Inferior parietal cortex (tissue), 1 donor: ENCODE measurements around the gene SLC12A7.
"Not testable (repeated sequence)": the region's sequence is repeated elsewhere in the genome, so short reads cannot be mapped to it uniquely, and the experiment has no call there.

ENCODE experiments used
- DNase-seq: peaks from one replicate; pipeline ENCODE4 v3.0.0-alpha.2; 2016; ENCODE audit errors: extremely low spot score

SLC12A7 gene

DNA sequence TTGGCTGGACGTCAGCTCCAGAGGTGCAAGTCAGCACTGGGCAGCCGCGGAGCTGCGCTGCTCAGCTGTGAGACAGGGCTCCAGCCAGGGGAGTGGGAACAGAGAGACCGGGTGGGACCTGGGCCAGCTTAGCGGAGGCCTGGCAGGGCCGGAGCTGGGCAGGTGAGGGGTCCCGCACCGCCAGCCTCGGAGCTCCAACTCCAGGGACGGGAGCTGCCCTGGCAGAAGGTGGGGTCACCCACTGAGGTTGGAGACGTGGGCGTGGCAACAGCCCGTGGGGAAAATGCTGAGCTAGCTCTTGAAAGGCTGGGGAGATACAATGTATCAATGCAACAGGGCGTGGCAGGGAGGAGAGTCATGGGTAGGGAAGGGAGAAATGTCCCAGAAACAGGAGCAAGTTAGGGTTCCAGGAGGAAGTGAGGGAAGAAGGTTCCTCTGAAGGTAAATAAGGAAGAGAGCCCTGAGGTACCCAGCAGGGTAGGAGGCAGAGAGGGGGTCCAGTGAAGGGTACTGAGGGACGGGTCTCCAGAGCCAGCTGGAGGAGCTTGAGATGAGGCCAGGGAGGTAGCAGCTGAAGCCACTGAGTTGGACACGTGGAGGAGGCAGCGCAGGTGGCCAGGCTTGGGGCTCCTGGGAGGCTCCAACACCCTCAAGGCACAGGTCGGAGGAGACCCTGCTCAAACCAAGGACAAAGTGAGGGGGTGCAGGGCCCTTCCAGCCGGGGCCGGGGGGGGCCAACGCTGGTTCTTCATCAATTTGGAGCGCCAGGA lies 104.0 kb downstream of the SLC12A7 start:
- DNase-seq = no peak

DNA sequence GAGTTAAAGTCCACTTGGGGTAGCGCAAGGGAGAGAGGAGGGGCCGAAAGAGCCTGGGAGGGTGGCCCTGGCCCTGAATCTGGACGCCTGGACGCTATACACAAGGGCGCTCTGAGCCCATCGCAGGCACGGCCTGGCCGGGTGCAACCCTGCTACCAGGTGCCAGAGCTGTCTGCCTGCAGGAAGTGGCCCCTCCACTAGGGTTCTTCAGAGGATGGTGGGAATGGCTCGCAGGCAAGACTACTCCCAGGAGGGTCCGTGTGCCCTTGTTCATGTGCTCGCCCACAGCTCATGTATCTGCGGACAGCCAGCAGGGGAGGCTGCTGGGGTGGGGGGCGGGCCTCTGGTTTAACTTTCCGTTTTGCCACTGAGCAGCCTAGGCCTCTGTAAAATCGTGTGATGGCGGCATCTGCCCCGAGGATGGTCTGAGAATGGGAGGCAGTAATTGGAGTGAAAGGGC lies 104.6 kb downstream of the SLC12A7 start:
- DNase-seq = no peak

DNA sequence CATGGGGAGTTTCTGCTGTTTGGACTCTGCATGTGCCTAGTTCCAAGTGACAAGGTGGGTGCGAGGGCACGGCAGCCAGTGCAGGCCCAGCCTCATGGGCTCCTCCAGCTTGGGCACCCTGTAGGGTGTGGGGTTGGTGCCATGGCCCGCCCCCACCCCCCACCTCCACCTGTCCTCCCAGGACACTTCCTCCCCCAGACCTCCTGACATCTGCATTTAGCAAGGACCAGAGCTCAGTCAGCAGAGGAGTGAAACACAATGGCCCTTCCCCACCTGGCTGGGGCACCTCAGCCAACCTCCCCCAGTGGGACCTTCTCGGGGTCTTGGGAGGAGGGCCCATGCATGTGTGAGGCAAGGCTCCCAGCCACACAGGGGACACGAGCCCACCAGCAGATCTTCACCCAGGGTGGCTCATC lies 105.2 kb downstream of the SLC12A7 start:
- DNase-seq = no peak

DNA sequence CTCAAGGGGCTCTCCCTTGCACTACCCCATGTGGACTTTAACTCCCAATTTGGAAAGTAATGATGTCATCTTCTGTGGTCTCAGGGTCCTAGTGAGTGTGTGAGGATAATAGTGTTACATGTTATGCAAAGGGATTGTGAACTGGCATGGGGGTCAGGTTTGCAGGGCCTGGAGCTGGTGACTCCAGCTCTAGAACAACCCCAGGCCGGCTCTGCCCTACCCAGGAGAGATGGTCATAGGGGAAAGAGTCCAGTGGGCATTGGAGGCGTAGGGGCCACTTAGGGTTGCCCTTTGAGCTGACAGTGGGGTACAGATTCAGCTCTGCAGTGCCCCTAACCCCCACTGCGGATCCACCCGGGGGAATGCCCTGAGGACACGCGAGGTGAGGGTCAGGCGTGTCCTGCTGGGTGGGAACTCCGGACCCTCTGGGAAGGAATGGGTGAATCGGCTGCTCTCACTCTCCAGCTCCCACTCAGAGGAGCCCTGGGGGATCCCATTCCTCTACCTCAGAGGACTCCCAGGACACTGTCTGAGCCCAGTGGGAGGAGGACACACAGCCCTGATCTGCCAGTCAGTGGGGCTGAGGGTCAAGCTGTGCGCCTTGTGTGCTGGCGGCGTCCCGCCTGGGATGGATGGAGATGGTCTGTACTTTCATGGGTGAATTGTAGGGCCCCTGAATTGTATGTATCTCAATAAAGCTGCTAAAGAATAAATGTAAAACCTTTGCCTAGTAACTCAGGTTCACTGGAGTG lies 105.8 kb downstream of the SLC12A7 start:
- no peak for DNase-seq

DNA sequence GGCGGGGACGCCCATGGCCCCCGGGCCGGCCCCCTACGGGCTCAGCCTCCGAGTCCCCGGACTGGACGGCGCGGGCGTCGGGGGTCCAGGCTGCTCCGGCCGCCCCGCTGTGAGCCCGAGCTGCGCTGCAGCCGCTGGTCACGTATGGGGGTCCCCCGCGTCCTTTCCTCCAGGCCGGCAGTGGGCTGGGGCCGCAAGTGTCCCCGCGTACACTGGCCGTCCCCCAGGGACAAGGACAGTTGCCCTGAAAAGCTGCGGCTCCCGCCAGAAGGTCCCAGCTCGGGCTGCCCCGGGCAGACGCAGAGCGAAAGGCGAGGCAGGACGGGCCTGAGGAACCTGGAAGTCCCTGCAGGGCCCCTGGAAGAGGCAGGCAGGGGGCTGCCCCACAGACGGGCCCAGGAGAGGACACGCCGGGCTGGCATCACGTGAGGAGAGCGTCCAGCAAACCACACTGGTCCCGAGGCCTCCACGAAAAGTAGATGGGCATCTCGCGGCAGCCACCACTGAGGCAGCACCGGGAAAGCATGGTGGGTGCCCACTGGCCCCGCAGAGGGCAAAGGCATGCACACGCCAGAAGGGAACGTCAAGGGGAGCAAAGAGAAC lies 106.5 kb downstream of the SLC12A7 start:
- DNase-seq = no peak

DNA sequence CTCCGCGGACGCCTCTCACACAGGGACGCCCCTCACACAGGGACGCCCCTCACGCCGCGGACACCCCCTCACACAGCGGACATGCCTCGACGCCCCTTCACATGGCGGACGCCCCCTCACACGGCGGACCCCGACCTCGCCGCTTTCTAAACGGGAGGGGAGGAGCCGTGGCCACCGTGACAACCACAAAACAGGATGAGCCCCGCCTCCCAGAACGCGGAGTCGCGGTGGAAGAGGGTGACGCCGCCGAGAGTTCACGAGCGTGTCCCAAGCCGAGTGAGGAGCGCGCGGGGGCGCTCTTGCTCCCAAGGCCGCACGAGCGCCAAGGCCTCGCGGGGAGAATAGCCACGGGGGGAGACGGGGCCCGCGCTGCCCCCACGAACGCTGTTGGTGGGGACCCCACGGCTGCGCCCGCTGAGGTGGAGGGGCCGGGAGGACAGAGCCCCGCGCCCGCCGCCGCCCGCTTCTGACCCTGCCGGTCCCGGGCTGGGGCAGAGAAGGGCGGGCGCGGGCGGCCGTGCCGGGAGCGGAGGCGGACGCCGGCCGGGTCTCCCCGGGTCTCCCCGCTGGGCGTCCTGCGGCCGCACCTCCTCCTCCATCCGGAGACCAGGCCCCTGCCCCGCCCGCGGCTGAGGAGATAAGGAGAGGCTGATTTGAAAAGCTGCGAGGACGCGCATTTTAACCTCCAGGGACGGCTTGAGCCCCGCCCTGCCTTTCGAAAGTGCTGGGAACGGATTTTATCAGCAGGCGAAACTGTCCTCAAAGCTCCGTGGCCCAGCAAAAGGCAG lies 107.2 kb downstream of the SLC12A7 start:
- DNase-seq = peak; percentile 29

DNA sequence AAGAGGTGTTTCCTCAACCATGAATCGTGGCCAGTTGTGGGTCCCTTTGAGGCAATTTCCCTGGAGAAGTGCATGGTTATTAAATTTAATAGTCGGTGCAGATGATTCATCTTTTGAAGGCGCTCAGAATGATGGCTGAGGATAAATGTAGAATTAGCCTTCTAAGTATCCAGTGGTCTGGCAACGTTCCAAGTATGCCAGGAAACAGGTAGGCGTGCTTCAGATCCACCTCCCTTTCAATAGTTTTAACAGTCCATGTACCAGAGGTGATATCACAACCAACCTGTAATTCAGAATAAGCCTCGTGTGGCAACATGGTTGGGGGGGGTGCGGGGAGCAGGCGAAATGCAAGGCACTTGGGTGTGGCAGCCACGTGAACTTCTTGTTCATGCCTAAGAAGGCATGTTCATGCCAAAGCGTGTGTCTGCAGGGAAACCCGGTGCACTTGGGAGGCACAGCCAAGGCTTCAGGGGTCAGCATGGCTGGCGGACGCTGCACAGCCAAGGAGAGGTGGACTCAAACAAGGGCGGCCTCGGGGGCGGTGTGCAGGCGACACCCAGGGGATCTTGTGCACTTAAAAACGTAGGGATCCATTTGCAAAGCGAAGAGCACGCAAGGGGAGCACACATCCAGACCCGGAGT lies 108.4 kb downstream of the SLC12A7 start:
- DNase-seq = no peak

DNA sequence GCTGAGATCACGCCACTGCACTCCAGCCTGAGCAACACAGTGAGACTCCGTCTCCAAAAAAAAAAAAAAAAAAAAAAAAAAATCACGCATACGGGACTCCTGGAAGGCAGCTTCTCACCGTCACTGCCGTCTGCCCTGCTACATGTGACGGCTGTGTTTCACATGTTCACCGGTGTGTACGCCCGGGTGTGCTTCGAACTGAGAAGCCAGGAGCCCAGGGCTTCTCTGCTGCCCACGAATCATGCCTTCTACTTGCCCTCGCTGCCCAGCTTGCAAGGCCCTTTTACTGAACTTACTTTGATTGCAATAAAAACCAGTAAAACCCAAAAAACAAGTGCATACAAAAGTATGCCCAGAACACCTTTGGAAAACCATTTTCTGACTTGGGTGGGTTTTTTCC lies 109.0 kb downstream of the SLC12A7 start:
- DNase-seq = no peak

DNA sequence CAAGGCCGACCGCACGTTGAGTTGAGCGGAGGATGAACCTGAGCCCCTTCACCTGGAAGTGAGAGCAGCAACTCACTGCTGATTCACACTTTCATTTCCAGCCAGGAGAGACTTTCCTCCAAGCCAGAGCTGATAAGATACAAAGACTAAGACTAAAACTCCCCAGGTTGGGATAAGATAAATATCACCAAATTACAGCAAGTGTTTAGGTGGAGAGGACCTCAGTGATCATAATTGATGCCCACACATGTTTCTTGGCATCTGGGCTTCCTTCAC lies 109.7 kb downstream of the SLC12A7 start:
- DNase-seq = no peak

DNA sequence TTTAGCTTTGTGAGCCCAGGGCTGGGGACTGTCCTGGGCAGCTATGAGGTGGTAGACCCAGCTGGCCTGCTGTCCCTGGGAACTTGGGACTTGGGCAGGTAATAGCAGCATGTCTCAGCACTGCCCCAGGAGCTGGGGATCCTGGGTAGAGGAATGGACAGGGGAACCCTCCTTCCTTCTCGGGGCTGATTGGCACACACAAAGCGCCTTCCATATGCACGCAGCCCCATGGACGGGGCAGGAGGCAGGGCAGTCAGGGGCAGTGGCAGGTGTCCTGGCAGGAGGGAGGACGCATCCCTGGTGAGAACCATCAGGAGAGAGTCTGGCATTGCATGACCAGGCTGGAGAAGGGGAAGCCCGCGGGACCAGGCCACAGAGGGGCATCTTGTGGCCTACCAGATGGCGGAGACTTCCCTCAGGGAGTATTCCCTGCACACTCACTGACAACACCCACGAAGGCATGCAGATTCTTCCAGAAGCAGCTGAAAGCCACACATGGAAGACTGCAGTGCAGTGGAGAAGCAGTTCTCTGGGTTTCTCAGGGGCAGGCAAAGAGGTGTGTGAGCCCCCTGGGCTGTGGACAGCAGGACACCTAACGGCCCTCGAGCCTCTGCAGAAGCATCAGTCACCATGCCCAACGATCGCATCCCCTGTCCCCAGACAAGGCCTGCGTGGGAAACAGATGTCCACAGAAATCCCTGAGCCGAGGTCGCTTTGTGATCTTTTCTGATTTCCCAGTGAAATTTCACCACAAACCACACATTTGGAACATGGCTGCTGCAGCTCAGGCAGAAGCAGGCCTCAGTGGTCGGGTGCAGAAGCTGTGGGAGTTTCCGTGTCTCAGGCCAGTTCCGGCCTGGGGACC lies 110.2 kb downstream of the SLC12A7 start:
- DNase-seq = no peak

DNA sequence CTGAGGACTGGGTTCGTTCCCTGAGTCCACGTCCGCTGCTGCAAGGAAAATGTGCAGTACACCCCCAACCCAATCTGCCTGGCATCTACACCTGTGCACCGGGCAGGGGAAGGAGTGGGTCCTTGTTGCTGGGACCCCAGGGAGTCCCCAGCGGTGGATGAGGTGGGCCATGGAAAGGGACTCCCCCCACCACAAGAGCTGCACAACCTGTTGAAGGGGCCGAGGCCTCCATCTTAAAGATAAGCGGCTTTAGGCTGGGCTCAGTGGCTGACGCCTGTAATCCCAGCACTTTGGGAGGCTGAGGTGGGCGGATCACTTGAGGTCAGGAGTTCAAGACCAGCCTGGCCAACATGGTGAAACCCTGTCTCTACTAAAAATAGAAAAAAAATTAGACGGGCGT lies 111.0 kb downstream of the SLC12A7 start:
- DNase-seq = not testable (repeated sequence)
